ENCODE results near the gene C20orf96.
"Not testable (repeated sequence)": the region's sequence is repeated elsewhere in the genome, so short reads cannot be mapped to it uniquely, and the experiment has no call there.

C20orf96 gene

DNA sequence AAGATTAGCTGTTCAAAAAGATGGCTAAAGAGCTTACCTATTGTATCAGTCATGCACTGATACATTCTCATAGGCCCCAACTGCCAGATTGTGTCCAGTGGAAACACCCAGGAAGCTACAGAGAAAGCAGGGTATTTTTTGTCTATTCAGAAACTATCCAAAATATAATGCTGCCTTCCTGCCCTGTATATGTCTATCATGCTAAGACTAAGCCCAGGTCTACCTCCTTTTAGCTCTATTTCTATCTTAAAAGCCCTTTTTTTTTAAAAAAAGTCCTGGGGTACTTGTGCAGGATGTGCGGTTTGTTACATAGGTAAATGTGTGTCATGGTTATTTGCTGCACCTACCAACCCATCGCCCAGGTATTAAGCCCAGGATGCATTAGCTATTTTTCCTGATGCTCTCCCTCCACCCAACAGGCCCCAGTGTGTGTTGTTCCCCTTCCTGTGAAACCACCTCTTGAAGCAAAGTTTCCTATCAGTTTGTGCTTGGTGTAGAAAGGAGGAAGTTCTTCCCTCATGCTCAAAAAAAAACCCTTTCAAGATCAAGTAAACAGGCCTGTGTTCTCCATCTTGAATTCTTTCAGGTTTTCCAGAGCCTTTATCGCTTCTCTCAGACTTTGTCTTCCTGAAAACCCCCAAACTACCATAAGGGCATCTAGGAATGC, 63.0 kb downstream of the C20orf96 start:
- no peak for DNase-seq

DNA sequence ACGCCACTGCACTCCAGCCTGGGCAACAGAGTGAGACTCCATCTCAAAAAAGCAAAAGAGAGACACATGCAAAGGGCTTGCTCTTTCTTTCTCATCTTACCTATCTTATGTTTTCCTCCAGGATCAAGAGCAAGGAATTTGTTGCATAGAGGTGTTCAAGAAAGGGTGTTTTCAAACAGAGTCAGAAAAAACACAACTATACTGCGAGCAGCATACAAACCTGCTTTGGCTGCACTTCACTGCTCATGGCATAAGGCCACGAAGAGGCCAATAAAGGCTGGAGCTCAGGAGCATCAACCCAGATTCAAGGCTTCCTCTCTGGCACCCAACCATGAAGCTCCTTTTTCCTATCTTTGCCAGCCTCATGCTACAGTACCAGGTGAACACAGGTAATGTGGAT, 63.6 kb downstream of the C20orf96 start, which contains the start of gene DEFB129:
Gene DEFB129, plus strand, starts transcription at position 301 of the 400 bp plus-strand sequence. Its CDS starts 31 bp downstream, at position 332.
- DNase-seq, result no peak

- DNase-seq, result not testable (repeated sequence)
Observed at GRCh38 chr20:225879-226278, 64.7 kb downstream of the C20orf96 start.

GRCh38 chr20:221258-221830, 69.2 kb downstream of the C20orf96 start:
- no peak for DNase-seq

All from T-helper 2 cell (primary cell).